SJCRH30 (cell line): Measurements from ENCODE around the gene PALD1. TPM values are rescaled to one million over a fixed set of nuclear protein-coding genes. Genes with fewer than 3 reads are reported as not detected.

Experiments used
- DNase-seq, 2 experiments: peaks; one replicate each; pipeline ENCODE4 v3.0.0-alpha.2; 2015 to 2020
- H3K27ac ChIP-seq: fragments of 250-450 bp; sonication (Bioruptor Pico); 2 replicates; pipeline ENCODE4 v1.5.1; 2020; ENCODE audit warnings: mild to moderate bottlenecking, moderate library complexity
- H3K27me3 ChIP-seq: fragments of 250-450 bp; sonication (Bioruptor Pico); 2 replicates; pipeline ENCODE4 v1.5.1; 2020; ENCODE audit warnings: mild to moderate bottlenecking, moderate library complexity
- H3K36me3 ChIP-seq: fragments of 250-450 bp; sonication (Bioruptor Pico); 2 replicates; pipeline ENCODE4 v1.5.1; 2020; ENCODE audit warnings: mild to moderate bottlenecking, moderate library complexity
- H3K4me1 ChIP-seq: fragments of 250-450 bp; sonication (Bioruptor Pico); 2 replicates; pipeline ENCODE4 v1.5.1; 2020; ENCODE audit warnings: mild to moderate bottlenecking, moderate library complexity
- H3K4me3 ChIP-seq: fragments of 250-450 bp; sonication (Bioruptor Pico); 2 replicates; pipeline ENCODE4 v1.5.1; 2020; ENCODE audit warnings: mild to moderate bottlenecking, moderate library complexity
- H3K9me3 ChIP-seq: fragments of 250-450 bp; sonication (Bioruptor Pico); replicated peaks from 2 replicates; pipeline ENCODE4 v1.5.1; 2020; ENCODE audit warnings: mild to moderate bottlenecking, moderate library complexity
- total RNA-seq: library from RNA; depleted of rRNA; stranded (reverse); fragments of >200 nt; shearing (Covaris generic); gene quantifications from 2 replicates; pipeline ENCODE4 v1.2.3, GENCODE V29; 2014; rRNA removed

PALD1 gene
- total RNA-seq, result 12.5 and 12.8 TPM in 2 replicates

- peak within 1 kb of the TSS; percentile 65 for H3K4me3 ChIP-seq
- H3K36me3 ChIP-seq, result no peaks in the 10 kb centered on the region
- H3K27me3 ChIP-seq, result no peaks in the 10 kb centered on the region
- DNase-seq, result peak; percentile 66 to 67
- H3K27ac ChIP-seq, result peak within 1 kb of the TSS; percentile 47
- H3K9me3 ChIP-seq, result no peaks in the 10 kb centered on the region
- H3K4me1 ChIP-seq, result peaks cover 20% of the 10 kb centered on the region
Observed at GRCh38 chr10:70478191-70479164, at the start of gene PALD1. Gene PALD1 (plus strand): TSS chr10:70478767. CDS start chr10:70525952, 47,185 bp downstream.

GRCh38 chr10:70430493-70431445, 47.8 kb upstream of the PALD1 start:
- H3K4me3 ChIP-seq, result no peak overlapping the region
- H3K4me1 ChIP-seq, result peaks cover 12% of the 10 kb centered on the region
- DNase-seq, result no peak

GRCh38 chr10:70432101-70432500, 46.5 kb upstream of the PALD1 start:
- peak overlapping the region; percentile 21 for H3K27ac ChIP-seq
- H3K36me3 ChIP-seq, result peaks cover 3% of the 10 kb centered on the region; the same call in 1 of the 2 replicates
- peak; percentile 62 to 80 for DNase-seq
- H3K9me3 ChIP-seq, result no peaks in the 10 kb centered on the region
- H3K4me3 ChIP-seq, result no peak overlapping the region
- H3K27me3 ChIP-seq, result no peaks in the 10 kb centered on the region
- peaks cover 12% of the 10 kb centered on the region for H3K4me1 ChIP-seq

More at GRCh38 chr10:70430493-70431445, 47.8 kb upstream of the PALD1 start:
- Histone ChIP-seq H3K27me3 (no peaks in the 10 kb centered on the region), H3K9me3 (no peaks in the 10 kb centered on the region), H3K36me3 (peaks cover 3% of the 10 kb centered on the region; the same call in 1 of the 2 replicates), H3K27ac (no peak overlapping the region)

- DNase-seq, result no peak
- H3K36me3 ChIP-seq, result peaks cover 3% of the 10 kb centered on the region; the same call in 1 of the 2 replicates
- no peaks in the 10 kb centered on the region for H3K9me3 ChIP-seq
- H3K4me1 ChIP-seq, result peaks cover 12% of the 10 kb centered on the region
- H3K27me3 ChIP-seq, result no peaks in the 10 kb centered on the region
- no peak overlapping the region for H3K4me3 ChIP-seq
- no peak overlapping the region for H3K27ac ChIP-seq
Observed at GRCh38 chr10:70432561-70433263, 45.9 kb upstream of the PALD1 start.

GRCh38 chr10:70433581-70434280, 44.8 kb upstream of the PALD1 start:
- H3K27ac ChIP-seq, result no peak overlapping the region
- H3K27me3 ChIP-seq, result no peaks in the 10 kb centered on the region
- peaks cover 12% of the 10 kb centered on the region for H3K4me1 ChIP-seq
- peaks cover 3% of the 10 kb centered on the region; the same call in 1 of the 2 replicates for H3K36me3 ChIP-seq
- H3K4me3 ChIP-seq, result no peak overlapping the region
- DNase-seq, result no peak
- H3K9me3 ChIP-seq, result no peaks in the 10 kb centered on the region

- H3K4me3 ChIP-seq, result no peak overlapping the region
- H3K9me3 ChIP-seq, result no peaks in the 10 kb centered on the region
- H3K4me1 ChIP-seq, result peaks cover 12% of the 10 kb centered on the region
- no peak overlapping the region for H3K27ac ChIP-seq
- no peak for DNase-seq
- H3K27me3 ChIP-seq, result no peaks in the 10 kb centered on the region
- H3K36me3 ChIP-seq, result no peaks in the 10 kb centered on the region
Observed at GRCh38 chr10:70435241-70436085, 43.1 kb upstream of the PALD1 start.

- Histone ChIP-seq H3K4me1 (no peaks in the 10 kb centered on the region), H3K27ac (no peak overlapping the region)
- no peak for DNase-seq
Observed at GRCh38 chr10:70437721-70438120, 40.8 kb upstream of the PALD1 start.

GRCh38 chr10:70440296-70441160, 38.0 kb upstream of the PALD1 start:
- H3K36me3 ChIP-seq, result no peaks in the 10 kb centered on the region
- H3K27me3 ChIP-seq, result no peaks in the 10 kb centered on the region
- no peak for DNase-seq
- H3K27ac ChIP-seq, result no peak overlapping the region
- H3K9me3 ChIP-seq, result no peaks in the 10 kb centered on the region
- H3K4me3 ChIP-seq, result no peak overlapping the region
- peaks cover 2% of the 10 kb centered on the region; the same call in 1 of the 2 replicates for H3K4me1 ChIP-seq

More at GRCh38 chr10:70437721-70438120, 40.8 kb upstream of the PALD1 start:
- Histone ChIP-seq H3K9me3 (no peaks in the 10 kb centered on the region), H3K4me3 (no peak overlapping the region), H3K36me3 (no peaks in the 10 kb centered on the region), H3K27me3 (no peaks in the 10 kb centered on the region)

- no peaks in the 10 kb centered on the region for H3K9me3 ChIP-seq
- no peaks in the 10 kb centered on the region for H3K36me3 ChIP-seq
- H3K4me1 ChIP-seq, result peaks cover 8% of the 10 kb centered on the region
- no peak within 1 kb of the TSS for H3K27ac ChIP-seq
- no peak for DNase-seq
- no peak within 1 kb of the TSS for H3K4me3 ChIP-seq
- H3K27me3 ChIP-seq, result no peaks in the 10 kb centered on the region
Observed at GRCh38 chr10:70441161-70441894, 37.2 kb upstream of the PALD1 start, which contains the start of gene NODAL. Gene NODAL (minus strand): TSS chr10:70441681. CDS start chr10:70441667, 14 bp downstream.

GRCh38 chr10:70441895-70442309, 36.7 kb upstream of the PALD1 start:
- no peaks in the 10 kb centered on the region for H3K27me3 ChIP-seq
- no peak overlapping the region for H3K27ac ChIP-seq
- no peaks in the 10 kb centered on the region for H3K36me3 ChIP-seq
- H3K4me1 ChIP-seq, result peaks cover 10% of the 10 kb centered on the region
- H3K9me3 ChIP-seq, result no peaks in the 10 kb centered on the region
- H3K4me3 ChIP-seq, result no peak overlapping the region
- DNase-seq, result no peak

GRCh38 chr10:70442332-70442988, 36.1 kb upstream of the PALD1 start:
- Histone ChIP-seq H3K36me3 (no peaks in the 10 kb centered on the region), H3K27me3 (no peaks in the 10 kb centered on the region), H3K4me3 (no peak overlapping the region), H3K9me3 (no peaks in the 10 kb centered on the region), H3K27ac (no peak overlapping the region), H3K4me1 (peaks cover 10% of the 10 kb centered on the region)
- no peak for DNase-seq
